ENCODE measurements around the gene TYK2.
"Not testable (repeated sequence)": the region's sequence is repeated elsewhere in the genome, so short reads cannot be mapped to it uniquely, and the experiment has no call there.

The TYK2 gene

DNA sequence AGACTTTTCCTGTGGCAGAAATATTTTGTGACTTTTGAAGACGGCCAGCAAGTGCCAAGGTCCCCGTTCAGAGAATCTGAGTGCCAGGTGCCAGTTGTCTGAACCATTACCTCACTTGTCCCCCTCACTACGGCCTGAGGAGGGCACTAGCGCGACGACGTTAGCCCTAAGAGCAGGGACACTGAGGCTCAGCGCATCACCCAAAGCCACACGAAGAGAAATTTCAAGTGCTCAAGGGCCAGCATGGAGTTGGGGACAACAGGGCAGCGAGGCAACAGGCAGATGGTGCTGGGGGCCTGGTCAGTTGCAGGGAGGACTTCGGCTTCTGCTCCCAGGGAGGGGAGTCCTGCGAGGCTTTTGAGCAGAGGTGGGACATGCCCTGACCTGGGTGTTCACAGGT is 9.5 kb upstream of the TYK2 start:
- Histone ChIP-seq H2AFZ (ENCODE audit: low read depth, low read length, severe bottlenecking) (no peak overlapping the region), H3K27ac (ENCODE audit: low read depth, low read length) (no peak overlapping the region), H3K36me3 (ENCODE audit: low read length) (no peaks in the 10 kb centered on the region), H3K4me3 (ENCODE audit: insufficient read depth, low read length, poor library complexity, severe bottlenecking) (no peak overlapping the region), H3K9me2 (replicated peaks; ENCODE audit: insufficient read depth, low read length) (no peaks in the 10 kb centered on the region), H3F3A (ENCODE audit: insufficient read depth) (peaks cover 6% of the 10 kb centered on the region; the same call in 1 of the 2 replicates), H3K27me3 (ENCODE audit: low read length) (no peaks in the 10 kb centered on the region), H3K9me3 (ENCODE audit: insufficient read depth, low read length) (no peaks in the 10 kb centered on the region), H3K79me2 (ENCODE audit: insufficient read depth, low read length) (no peaks in the 10 kb centered on the region), H3K9ac (ENCODE audit: low read length) (no peak overlapping the region), H3K4me2 (ENCODE audit: low read depth, low read length, poor library complexity, severe bottlenecking) (no peak overlapping the region), H4K20me1 (ENCODE audit: low read depth, low read length) (no peaks in the 10 kb centered on the region)
- TF ChIP-seq, protein P1, sequence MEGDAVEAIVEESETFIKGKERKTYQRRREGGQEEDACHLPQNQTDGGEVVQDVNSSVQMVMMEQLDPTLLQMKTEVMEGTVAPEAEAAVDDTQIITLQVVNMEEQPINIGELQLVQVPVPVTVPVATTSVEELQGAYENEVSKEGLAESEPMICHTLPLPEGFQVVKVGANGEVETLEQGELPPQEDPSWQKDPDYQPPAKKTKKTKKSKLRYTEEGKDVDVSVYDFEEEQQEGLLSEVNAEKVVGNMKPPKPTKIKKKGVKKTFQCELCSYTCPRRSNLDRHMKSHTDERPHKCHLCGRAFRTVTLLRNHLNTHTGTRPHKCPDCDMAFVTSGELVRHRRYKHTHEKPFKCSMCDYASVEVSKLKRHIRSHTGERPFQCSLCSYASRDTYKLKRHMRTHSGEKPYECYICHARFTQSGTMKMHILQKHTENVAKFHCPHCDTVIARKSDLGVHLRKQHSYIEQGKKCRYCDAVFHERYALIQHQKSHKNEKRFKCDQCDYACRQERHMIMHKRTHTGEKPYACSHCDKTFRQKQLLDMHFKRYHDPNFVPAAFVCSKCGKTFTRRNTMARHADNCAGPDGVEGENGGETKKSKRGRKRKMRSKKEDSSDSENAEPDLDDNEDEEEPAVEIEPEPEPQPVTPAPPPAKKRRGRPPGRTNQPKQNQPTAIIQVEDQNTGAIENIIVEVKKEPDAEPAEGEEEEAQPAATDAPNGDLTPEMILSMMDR (IDR thresholded peaks at IDR 0.05; ENCODE audit: insufficient read depth, low read length, poor library complexity, severe bottlenecking), result no peak
- no peak for TF ChIP-seq EZH2phosphoT487 (conservative IDR thresholded peaks at IDR 0.05; ENCODE audit: low read length)

DNA sequence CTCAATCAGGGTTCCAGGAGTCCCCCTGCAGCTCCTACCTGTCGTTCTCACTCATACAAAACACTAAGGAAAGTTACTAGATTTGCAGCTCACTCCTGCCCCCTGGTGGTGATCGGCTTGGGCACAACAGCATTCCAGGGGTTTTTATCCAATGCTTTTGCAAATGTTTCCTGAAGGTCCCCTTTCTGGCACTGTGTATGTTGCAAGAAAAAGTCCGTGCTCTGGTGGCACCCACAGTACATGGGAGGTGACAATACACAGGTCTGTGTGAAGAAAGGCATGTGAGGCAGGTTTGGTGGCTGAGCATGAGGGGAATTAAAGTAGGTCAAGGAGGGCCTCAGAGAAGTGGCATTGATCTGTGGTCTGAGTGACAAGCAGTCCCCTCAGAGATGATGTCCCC is 8.6 kb upstream of the TYK2 start:
- Histone ChIP-seq H2AFZ (ENCODE audit: low read depth, low read length, severe bottlenecking) (no peak overlapping the region), H3K9me3 (ENCODE audit: insufficient read depth, low read length) (no peaks in the 10 kb centered on the region), H3F3A (ENCODE audit: insufficient read depth) (peaks cover 6% of the 10 kb centered on the region; the same call in 1 of the 2 replicates), H3K9ac (ENCODE audit: low read length) (no peak overlapping the region), H3K9me2 (replicated peaks; ENCODE audit: insufficient read depth, low read length) (no peaks in the 10 kb centered on the region), H3K27me3 (ENCODE audit: low read length) (no peaks in the 10 kb centered on the region), H3K36me3 (ENCODE audit: low read length) (no peaks in the 10 kb centered on the region), H3K27ac (ENCODE audit: low read depth, low read length) (no peak overlapping the region), H3K79me2 (ENCODE audit: insufficient read depth, low read length) (no peaks in the 10 kb centered on the region), H3K4me2 (ENCODE audit: low read depth, low read length, poor library complexity, severe bottlenecking) (no peak overlapping the region), H4K20me1 (ENCODE audit: low read depth, low read length) (no peaks in the 10 kb centered on the region), H3K4me3 (ENCODE audit: insufficient read depth, low read length, poor library complexity, severe bottlenecking) (no peak overlapping the region)
- no peak for TF ChIP-seq EZH2phosphoT487 (conservative IDR thresholded peaks at IDR 0.05; ENCODE audit: low read length)
- TF ChIP-seq, protein P1 (IDR thresholded peaks at IDR 0.05; ENCODE audit: insufficient read depth, low read length, poor library complexity, severe bottlenecking), result peak; percentile 98

DNA sequence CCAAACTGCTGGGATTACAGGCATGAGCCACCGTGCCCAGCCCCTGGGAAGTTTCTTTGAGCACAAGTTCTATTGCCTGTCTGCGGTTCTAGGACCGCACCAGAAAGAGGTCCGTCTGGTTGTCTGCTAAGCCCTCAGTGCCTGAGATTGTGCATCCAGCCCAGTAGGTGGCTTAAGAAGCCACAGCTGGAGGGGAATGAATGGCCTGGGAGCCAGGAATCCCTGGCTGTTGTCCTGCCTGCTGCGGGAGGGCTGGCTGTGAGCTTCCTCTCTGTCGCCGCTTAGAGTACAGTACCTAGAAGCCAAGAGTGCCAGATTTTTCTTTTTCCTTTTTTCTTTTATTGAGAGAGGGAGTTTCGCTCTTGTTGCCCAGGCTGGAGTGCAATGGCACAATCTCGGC is 4.2 kb upstream of the TYK2 start:
- no peak overlapping the region for H3K4me3 ChIP-seq (ENCODE audit: insufficient read depth, low read length, poor library complexity, severe bottlenecking)
- peaks cover 7% of the 10 kb centered on the region for H3K79me2 ChIP-seq (ENCODE audit: insufficient read depth, low read length)
- H3K9me3 ChIP-seq (ENCODE audit: insufficient read depth, low read length), result no peaks in the 10 kb centered on the region
- no peaks in the 10 kb centered on the region for H4K20me1 ChIP-seq (ENCODE audit: low read depth, low read length)
- H3K4me2 ChIP-seq (ENCODE audit: low read depth, low read length, poor library complexity, severe bottlenecking), result no peak overlapping the region
- H3K9me2 ChIP-seq (replicated peaks; ENCODE audit: insufficient read depth, low read length), result no peaks in the 10 kb centered on the region
- H2AFZ ChIP-seq (ENCODE audit: low read depth, low read length, severe bottlenecking), result no peak overlapping the region
- no peak overlapping the region for H3K9ac ChIP-seq (ENCODE audit: low read length)
- no peaks in the 10 kb centered on the region for H3F3A ChIP-seq (ENCODE audit: insufficient read depth)
- H3K27ac ChIP-seq (ENCODE audit: low read depth, low read length), result no peak overlapping the region
- H3K27me3 ChIP-seq (ENCODE audit: low read length), result no peaks in the 10 kb centered on the region
- TF ChIP-seq, protein P1 (IDR thresholded peaks at IDR 0.05; ENCODE audit: insufficient read depth, low read length, poor library complexity, severe bottlenecking), result no peak
- no peak for TF ChIP-seq EZH2phosphoT487 (conservative IDR thresholded peaks at IDR 0.05; ENCODE audit: low read length)
- no peaks in the 10 kb centered on the region for H3K36me3 ChIP-seq (ENCODE audit: low read length)

DNA sequence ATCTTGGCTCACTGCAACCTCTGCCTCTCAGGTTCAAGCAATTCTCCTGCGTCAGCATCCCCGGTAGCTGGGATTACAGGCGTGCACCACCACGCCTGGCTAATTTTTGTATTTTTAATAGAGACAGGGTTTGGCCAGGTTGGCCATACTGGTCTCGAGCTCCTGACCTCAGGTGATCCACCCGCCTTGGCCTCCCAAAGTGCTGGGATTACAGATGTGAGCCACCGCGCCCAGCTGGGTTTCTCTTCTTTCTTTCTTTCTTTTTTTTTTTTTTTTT is 2.8 kb upstream of the TYK2 start:
- not testable (repeated sequence) for H3K36me3 ChIP-seq (ENCODE audit: low read length); H4K20me1 ChIP-seq (ENCODE audit: low read depth, low read length); H3K9me3 ChIP-seq (ENCODE audit: insufficient read depth, low read length); H3K4me3 ChIP-seq (ENCODE audit: insufficient read depth, low read length, poor library complexity, severe bottlenecking); H3K9ac ChIP-seq (ENCODE audit: low read length); H3F3A ChIP-seq (ENCODE audit: insufficient read depth); H3K27me3 ChIP-seq (ENCODE audit: low read length); H2AFZ ChIP-seq (ENCODE audit: low read depth, low read length, severe bottlenecking); H3K4me2 ChIP-seq (ENCODE audit: low read depth, low read length, poor library complexity, severe bottlenecking); H3K27ac ChIP-seq (ENCODE audit: low read depth, low read length); H3K9me2 ChIP-seq (replicated peaks; ENCODE audit: insufficient read depth, low read length)
- peaks cover 17% of the 10 kb centered on the region for H3K79me2 ChIP-seq (ENCODE audit: insufficient read depth, low read length)
